Kidney (tissue), 14 donors: ENCODE measurements around the gene REXO5. TPM values are rescaled to one million over a fixed set of nuclear protein-coding genes. Genes with fewer than 3 reads are reported as not detected.

ENCODE experiments used
- DNase-seq, 5 donors: peaks; one replicate each; pipeline ENCODE4 v3.0.0-alpha.2; 2013 to 2020
- FAIRE-seq: peaks from 2 replicates; lab custom pipeline; 2012; peaks lifted over from hg19 to GRCh38; lab: Jason Lieb, UNC
- H3K27ac ChIP-seq, 2 donors: one replicate each; pipeline ENCODE4 v1.7.0; 2013; ENCODE audit warnings: low read depth in 2 of 2, low read length in 2 of 2, inconsistent platforms in 1 of 2
- H3K27me3 ChIP-seq: one replicate; pipeline ENCODE4 v1.7.1; 2013; ENCODE audit warnings: low read length, inconsistent platforms; ENCODE audit not compliant: control insufficient read depth, insufficient read depth
- H3K36me3 ChIP-seq, 3 donors: one replicate each; pipeline versions ENCODE4 v1.7.0 to v1.7.1; 2013; ENCODE audit warnings: low read length in 3 of 3, control low read depth in 1 of 3, inconsistent platforms in 1 of 3; ENCODE audit not compliant: insufficient read depth in 3 of 3, control insufficient read depth in 2 of 3
- H3K4me1 ChIP-seq, 3 donors: one replicate each; pipeline versions ENCODE4 v1.7.0 to v1.7.1; 2013; ENCODE audit warnings: low read length in 3 of 3, inconsistent platforms in 1 of 3, low read depth in 1 of 3; ENCODE audit not compliant: control insufficient read depth in 2 of 3, insufficient read depth in 2 of 3
- H3K4me3 ChIP-seq, 3 donors: one replicate each; pipeline versions ENCODE4 v1.7.0 to v1.8.1; 2013; ENCODE audit warnings: low read length in 3 of 3, control low read depth in 1 of 3, inconsistent platforms in 1 of 3
- H3K9ac ChIP-seq, 3 donors: one replicate each; pipeline versions ENCODE4 v1.7.0 to v1.7.1; 2013; ENCODE audit warnings: low read length in 3 of 3, control low read depth in 1 of 3, inconsistent platforms in 1 of 3
- H3K9me3 ChIP-seq, 3 donors: one replicate each; pipeline versions ENCODE4 v1.7.0 to v1.7.1; 2013; ENCODE audit warnings: low read length in 3 of 3, control low read depth in 1 of 3, inconsistent platforms in 1 of 3; ENCODE audit not compliant: control insufficient read depth in 2 of 3, insufficient read depth in 1 of 3
- intact Hi-C: fragments of 100-400 bp; cut with DNase I; formaldehyde crosslinking; loops from one replicate; pipeline ENCODE4 v1.11.1; 2022
- polyA plus RNA-seq: library from polyadenylated mRNA; stranded (reverse); fragments of 350-450 nt; fragmentation: Illumina TruSeq; extraction: RNeasy Lipid Tissue Mini Kit (QIAGEN cat#74804); gene quantifications from one replicate; pipeline ENCODE4 v1.2.3, GENCODE V29; 2014; ENCODE audit warnings: low read depth, low replicate concordance; ENCODE audit not compliant: insufficient read depth
- total RNA-seq: library from RNA; stranded (reverse); fragmentation: NEBNext Ultra II Directional; extraction: Animal tissue kit (Norgen Biotek cat#: 25700); gene quantifications from one replicate; pipeline ENCODE4 v1.2.1, GENCODE V29; 2021
- TF ChIP-seq, protein P1 (sequence below): IDR thresholded peaks from 3 replicates; pipeline ENCODE4 v1.5.1; 2012; ENCODE audit warnings: mild to moderate bottlenecking, moderate library complexity, borderline replicate concordance; ENCODE audit not compliant: insufficient read depth; ENCODE audit errors: extremely low read depth
- donor health status: control.
- donor health status: control.
- donor health status: control.
- donor health status: control.
- donor health status: control.
- donor health status: DM: yes; HTN: yes; CAD: no.
- donor health status: Normal renal cell carcinoma (clear cell type).

The REXO5 gene
- total and polyA plus RNA-seq, 2 donors from 2014 or later = 1.6 to 2.1 TPM

GRCh38 chr16:20766294-20766693 lies 40.0 kb upstream of the REXO5 start:
- H3K36me3 ChIP-seq = peaks cover 0 to 4% (median 0%) of the 10 kb centered on the region in 3 donors
- TF ChIP-seq, protein P1, sequence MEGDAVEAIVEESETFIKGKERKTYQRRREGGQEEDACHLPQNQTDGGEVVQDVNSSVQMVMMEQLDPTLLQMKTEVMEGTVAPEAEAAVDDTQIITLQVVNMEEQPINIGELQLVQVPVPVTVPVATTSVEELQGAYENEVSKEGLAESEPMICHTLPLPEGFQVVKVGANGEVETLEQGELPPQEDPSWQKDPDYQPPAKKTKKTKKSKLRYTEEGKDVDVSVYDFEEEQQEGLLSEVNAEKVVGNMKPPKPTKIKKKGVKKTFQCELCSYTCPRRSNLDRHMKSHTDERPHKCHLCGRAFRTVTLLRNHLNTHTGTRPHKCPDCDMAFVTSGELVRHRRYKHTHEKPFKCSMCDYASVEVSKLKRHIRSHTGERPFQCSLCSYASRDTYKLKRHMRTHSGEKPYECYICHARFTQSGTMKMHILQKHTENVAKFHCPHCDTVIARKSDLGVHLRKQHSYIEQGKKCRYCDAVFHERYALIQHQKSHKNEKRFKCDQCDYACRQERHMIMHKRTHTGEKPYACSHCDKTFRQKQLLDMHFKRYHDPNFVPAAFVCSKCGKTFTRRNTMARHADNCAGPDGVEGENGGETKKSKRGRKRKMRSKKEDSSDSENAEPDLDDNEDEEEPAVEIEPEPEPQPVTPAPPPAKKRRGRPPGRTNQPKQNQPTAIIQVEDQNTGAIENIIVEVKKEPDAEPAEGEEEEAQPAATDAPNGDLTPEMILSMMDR = no peak
- no peak overlapping the region for H3K4me3 ChIP-seq
- no peak overlapping the region for H3K27ac ChIP-seq
- no peak overlapping the region for H3K9ac ChIP-seq
- intact Hi-C loops = no loop called here
- DNase-seq (no peak), FAIRE-seq (no peak)
- no peaks in the 10 kb centered on the region for H3K27me3 ChIP-seq
- peaks cover 0 to 16% (median 5%) of the 10 kb centered on the region in 3 donors for H3K4me1 ChIP-seq
- H3K9me3 ChIP-seq = no peaks in the 10 kb centered on the region

DNA sequence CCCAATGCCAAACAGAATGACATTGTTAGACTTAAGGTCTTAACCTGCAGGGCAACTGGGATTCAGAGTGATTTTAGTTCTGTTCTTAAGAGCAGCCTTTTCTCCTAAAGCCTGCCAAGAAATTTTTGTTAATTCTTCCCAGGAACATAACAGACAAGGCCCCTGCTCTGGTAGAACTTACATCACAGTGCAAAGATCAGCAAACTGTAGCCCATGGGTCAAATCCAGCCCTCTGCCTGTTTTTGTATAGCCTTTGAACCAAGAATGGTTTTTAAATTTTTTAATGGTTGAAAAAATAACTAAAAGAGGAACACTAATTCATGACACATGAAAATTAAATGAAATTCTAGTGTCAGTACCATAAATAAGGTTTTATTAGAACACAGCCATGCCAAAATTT lies 38.8 kb upstream of the REXO5 start:
- no peak overlapping the region for H3K4me3 ChIP-seq
- no peaks in the 10 kb centered on the region for H3K9me3 ChIP-seq
- intact Hi-C loops = no loop called here
- no peak overlapping the region for H3K9ac ChIP-seq
- DNase-seq (no peak), FAIRE-seq (no peak)
- peaks cover 0 to 14% (median 5%) of the 10 kb centered on the region in 3 donors for H3K4me1 ChIP-seq
- peaks cover 0 to 4% (median 0%) of the 10 kb centered on the region in 3 donors for H3K36me3 ChIP-seq
- H3K27ac ChIP-seq = peak overlapping the region in 1 of 2 donors; percentile 28
- H3K27me3 ChIP-seq = no peaks in the 10 kb centered on the region
- TF ChIP-seq, protein P1 = no peak

DNA sequence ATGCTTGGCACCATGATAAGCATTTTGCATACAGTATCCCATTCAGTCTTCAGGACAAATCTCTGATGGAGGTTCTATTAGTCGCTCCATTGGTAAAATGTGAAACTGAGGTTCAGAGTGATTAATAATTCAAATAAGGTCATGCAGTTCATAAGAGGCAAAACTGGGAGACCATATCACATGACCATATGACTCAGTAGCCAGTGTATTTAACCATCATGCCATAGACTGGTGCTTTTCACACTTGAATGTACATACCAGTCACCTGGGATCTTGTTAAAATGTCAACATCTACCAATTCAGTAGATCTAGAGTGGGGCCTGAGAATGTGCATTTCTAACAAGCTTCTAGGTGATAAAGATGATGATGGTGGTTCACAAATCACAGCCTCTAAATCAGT lies 38.2 kb upstream of the REXO5 start:
- no peaks in the 10 kb centered on the region for H3K27me3 ChIP-seq
- DNase-seq (no peak), FAIRE-seq (no peak)
- no peaks in the 10 kb centered on the region for H3K9me3 ChIP-seq
- H3K9ac ChIP-seq = no peak overlapping the region
- intact Hi-C loops = no loop called here
- H3K36me3 ChIP-seq = peaks cover 0 to 4% (median 0%) of the 10 kb centered on the region in 3 donors
- TF ChIP-seq, protein P1 = no peak
- H3K27ac ChIP-seq = peak overlapping the region in 1 of 2 donors; percentile 28
- no peak overlapping the region for H3K4me3 ChIP-seq
- H3K4me1 ChIP-seq = peaks cover 0 to 8% (median 5%) of the 10 kb centered on the region in 3 donors

DNA sequence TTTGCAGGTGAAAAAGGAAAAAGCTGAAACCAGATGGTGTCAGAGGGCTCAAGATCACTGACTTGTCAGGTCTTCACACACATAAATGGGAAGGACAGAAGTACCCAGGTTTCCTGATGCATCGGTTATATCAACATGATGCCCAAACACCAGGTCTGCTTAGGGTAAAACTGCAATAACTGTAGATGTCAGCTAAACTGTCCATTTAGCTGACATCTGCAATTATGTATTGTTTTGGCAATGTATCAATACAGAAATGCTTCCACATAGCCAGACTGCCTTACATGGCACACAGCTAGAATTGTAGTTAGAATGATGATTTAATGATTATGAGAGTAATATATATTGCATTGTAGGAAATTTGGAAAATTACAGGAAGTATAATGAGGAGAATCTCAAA lies 37.5 kb upstream of the REXO5 start:
- Histone ChIP-seq H3K27ac (no peak overlapping the region), H3K9ac (no peak overlapping the region), H3K36me3 (peaks cover 0 to 4% (median 0%) of the 10 kb centered on the region in 3 donors), H3K9me3 (no peaks in the 10 kb centered on the region), H3K27me3 (no peaks in the 10 kb centered on the region), H3K4me3 (no peak overlapping the region), H3K4me1 (peaks cover 0 to 7% (median 5%) of the 10 kb centered on the region in 3 donors)
- DNase-seq (no peak), FAIRE-seq (no peak)
- TF ChIP-seq, protein P1 = no peak
- intact Hi-C loops = no loop called here
